Kidney (tissue), 14 donors: Measurements from ENCODE around the gene ADARB1. TPM values are rescaled to one million over a fixed set of nuclear protein-coding genes. Genes with fewer than 3 reads are reported as not detected.

Source experiments
- DNase-seq, 5 donors: peaks; one replicate each; pipeline ENCODE4 v3.0.0-alpha.2; 2013 to 2020
- FAIRE-seq: peaks from 2 replicates; lab custom pipeline; 2012; peaks lifted over from hg19 to GRCh38; lab: Jason Lieb, UNC
- H3K27ac ChIP-seq, 2 donors: one replicate each; pipeline ENCODE4 v1.7.0; 2013; ENCODE audit warnings: low read depth in 2 of 2, low read length in 2 of 2, inconsistent platforms in 1 of 2
- H3K27me3 ChIP-seq: one replicate; pipeline ENCODE4 v1.7.1; 2013; ENCODE audit warnings: low read length, inconsistent platforms; ENCODE audit not compliant: control insufficient read depth, insufficient read depth
- H3K36me3 ChIP-seq, 3 donors: one replicate each; pipeline versions ENCODE4 v1.7.0 to v1.7.1; 2013; ENCODE audit warnings: low read length in 3 of 3, control low read depth in 1 of 3, inconsistent platforms in 1 of 3; ENCODE audit not compliant: insufficient read depth in 3 of 3, control insufficient read depth in 2 of 3
- H3K4me1 ChIP-seq, 3 donors: one replicate each; pipeline versions ENCODE4 v1.7.0 to v1.7.1; 2013; ENCODE audit warnings: low read length in 3 of 3, inconsistent platforms in 1 of 3, low read depth in 1 of 3; ENCODE audit not compliant: control insufficient read depth in 2 of 3, insufficient read depth in 2 of 3
- H3K4me3 ChIP-seq, 3 donors: one replicate each; pipeline versions ENCODE4 v1.7.0 to v1.8.1; 2013; ENCODE audit warnings: low read length in 3 of 3, control low read depth in 1 of 3, inconsistent platforms in 1 of 3
- H3K9ac ChIP-seq, 3 donors: one replicate each; pipeline versions ENCODE4 v1.7.0 to v1.7.1; 2013; ENCODE audit warnings: low read length in 3 of 3, control low read depth in 1 of 3, inconsistent platforms in 1 of 3
- H3K9me3 ChIP-seq, 3 donors: one replicate each; pipeline versions ENCODE4 v1.7.0 to v1.7.1; 2013; ENCODE audit warnings: low read length in 3 of 3, control low read depth in 1 of 3, inconsistent platforms in 1 of 3; ENCODE audit not compliant: control insufficient read depth in 2 of 3, insufficient read depth in 1 of 3
- CTCF ChIP-seq: IDR thresholded peaks from 3 replicates; pipeline ENCODE4 v1.5.1; 2012; ENCODE audit warnings: mild to moderate bottlenecking, moderate library complexity, borderline replicate concordance; ENCODE audit not compliant: insufficient read depth; ENCODE audit errors: extremely low read depth
- intact Hi-C: fragments of 100-400 bp; cut with DNase I; formaldehyde crosslinking; loops from one replicate; pipeline ENCODE4 v1.11.1; 2022
- polyA plus RNA-seq: library from polyadenylated mRNA; stranded (reverse); fragments of 350-450 nt; fragmentation: Illumina TruSeq; extraction: RNeasy Lipid Tissue Mini Kit (QIAGEN cat#74804); gene quantifications from one replicate; pipeline ENCODE4 v1.2.3, GENCODE V29; 2014; ENCODE audit warnings: low read depth, low replicate concordance; ENCODE audit not compliant: insufficient read depth
- total RNA-seq: library from RNA; stranded (reverse); fragmentation: NEBNext Ultra II Directional; extraction: Animal tissue kit (Norgen Biotek cat#: 25700); gene quantifications from one replicate; pipeline ENCODE4 v1.2.1, GENCODE V29; 2021
- donor health status: control.
- donor health status: control.
- donor health status: control.
- donor health status: control.
- donor health status: control.
- donor health status: DM: yes; HTN: yes; CAD: no.
- donor health status: Normal renal cell carcinoma (clear cell type).

The ADARB1 gene
- total and polyA plus RNA-seq, 2 donors from 2014 or later: 6.7 to 34.9 TPM

GRCh38 chr21:45248301-45248892, 174.0 kb downstream of the ADARB1 start:
- H3K36me3 ChIP-seq: no peaks in the 10 kb centered on the region
- DNase-seq (no peak), FAIRE-seq (no peak)
- no peaks in the 10 kb centered on the region for H3K4me1 ChIP-seq
- H3K4me3 ChIP-seq: peak overlapping the region in 1 of 3 donors; percentile 43
- no peak for TF ChIP-seq CTCF
- intact Hi-C loops: no loop called here
- H3K9me3 ChIP-seq: peaks cover 0 to 11% (median 6%) of the 10 kb centered on the region in 3 donors
- H3K27me3 ChIP-seq: no peaks in the 10 kb centered on the region
- H3K9ac ChIP-seq: no peak overlapping the region
- no peak overlapping the region for H3K27ac ChIP-seq

GRCh38 chr21:45248893-45249381, 174.6 kb downstream of the ADARB1 start:
- FAIRE-seq (no peak), DNase-seq (peak in 2 of 5 donors; percentile 41 to 51)
- Histone ChIP-seq H3K27ac (no peak overlapping the region), H3K36me3 (no peaks in the 10 kb centered on the region), H3K9ac (no peak overlapping the region), H3K4me1 (no peaks in the 10 kb centered on the region), H3K27me3 (no peaks in the 10 kb centered on the region), H3K4me3 (peak overlapping the region in 1 of 3 donors; percentile 43), H3K9me3 (peaks cover 0 to 7% (median 3%) of the 10 kb centered on the region in 3 donors)
- intact Hi-C loops: no loop called here
- TF ChIP-seq CTCF: no peak

GRCh38 chr21:45249626-45250025, 175.2 kb downstream of the ADARB1 start:
- intact Hi-C loops: no loop called here
- no peak for DNase-seq
- Histone ChIP-seq H3K36me3 (no peaks in the 10 kb centered on the region), H3K27ac (no peak overlapping the region), H3K4me3 (no peak overlapping the region), H3K27me3 (no peaks in the 10 kb centered on the region), H3K4me1 (no peaks in the 10 kb centered on the region), H3K9ac (no peak overlapping the region), H3K9me3 (peaks cover 0 to under 1% (median 0%) of the 10 kb centered on the region in 3 donors)
- no peak for TF ChIP-seq CTCF
- no peak for FAIRE-seq
